Endothelial cell (in vitro differentiated cells): ENCODE results near the gene CNOT4. TPM values are rescaled to one million over a fixed set of nuclear protein-coding genes. Genes with fewer than 3 reads are reported as not detected.

ENCODE experiments used
- DNase-seq: peaks from one replicate; pipeline ENCODE4 v3.0.0; 2021; ENCODE audit warnings: low spot score
- H3K27ac Mint-ChIP-seq: one replicate; pipeline ENCODE4 v1.8.0; 2021; ENCODE audit warnings: mixed read lengths, inconsistent platforms; ENCODE audit not compliant: unreplicated experiment
- H3K27me3 Mint-ChIP-seq: one replicate; pipeline ENCODE4 v1.8.0; 2021; ENCODE audit warnings: mild to moderate bottlenecking, moderate library complexity, mixed read lengths, inconsistent platforms; ENCODE audit not compliant: unreplicated experiment
- H3K36me3 Mint-ChIP-seq: one replicate; pipeline ENCODE4 v1.8.0; 2021; ENCODE audit warnings: mild to moderate bottlenecking, low read depth, mixed read lengths, inconsistent platforms; ENCODE audit not compliant: unreplicated experiment
- H3K4me1 Mint-ChIP-seq: one replicate; pipeline ENCODE4 v1.8.0; 2021; ENCODE audit warnings: mild to moderate bottlenecking, mixed read lengths, inconsistent platforms; ENCODE audit not compliant: unreplicated experiment
- H3K4me3 Mint-ChIP-seq: one replicate; pipeline ENCODE4 v1.8.0; 2021; ENCODE audit warnings: mild to moderate bottlenecking, mixed read lengths, inconsistent platforms; ENCODE audit not compliant: unreplicated experiment
- H3K9me3 Mint-ChIP-seq: one replicate; pipeline ENCODE4 v1.8.0; 2021; ENCODE audit warnings: mixed read lengths, inconsistent platforms; ENCODE audit not compliant: unreplicated experiment
- total RNA-seq: library from RNA; stranded (reverse); fragmentation: NEBNext Ultra II Directional; extraction: Animal tissue kit (Norgen Biotek cat#: 25700); gene quantifications from one replicate; pipeline ENCODE4 v1.2.1, GENCODE V29; 2021; ENCODE audit not compliant: unreplicated experiment
- TF ChIP-seq, protein P1 (sequence below): fragments of 200-600 bp; sonication (generic); IDR thresholded peaks from one replicate; pipeline ENCODE4 v1.5.0; 2021; ENCODE audit warnings: antibody characterized with exemption; ENCODE audit not compliant: unreplicated experiment

Gene CNOT4
- total RNA-seq, 1 donor from 2014 or later, result 22.7 TPM

DNA sequence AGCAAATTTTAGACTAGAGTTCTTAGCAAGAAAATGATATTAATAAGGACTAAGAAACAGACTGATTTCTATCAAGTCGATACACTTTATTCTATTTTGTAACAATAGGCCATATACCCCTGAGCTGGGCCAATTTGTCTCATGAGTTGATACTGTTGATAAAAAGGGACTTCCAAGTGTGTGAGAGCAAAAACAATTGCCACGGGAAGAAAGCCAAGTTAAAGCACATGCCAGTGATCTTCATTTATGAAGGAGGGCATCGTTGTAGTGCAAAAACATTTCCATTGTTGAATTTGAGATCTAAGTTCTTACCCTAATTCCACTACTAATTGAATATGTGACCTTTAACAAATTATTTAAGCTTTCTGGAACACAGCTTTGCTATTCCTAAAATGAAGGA lies 119.9 kb downstream of the CNOT4 start:
- DNase-seq, result no peak
- no peak overlapping the region for H3K27ac Mint-ChIP-seq
- H3K4me1 Mint-ChIP-seq, result no peaks in the 10 kb centered on the region
- no peak overlapping the region for H3K4me3 Mint-ChIP-seq
- no peaks in the 10 kb centered on the region for H3K27me3 Mint-ChIP-seq
- peaks cover 5% of the 10 kb centered on the region for H3K36me3 Mint-ChIP-seq
- TF ChIP-seq, protein P1, sequence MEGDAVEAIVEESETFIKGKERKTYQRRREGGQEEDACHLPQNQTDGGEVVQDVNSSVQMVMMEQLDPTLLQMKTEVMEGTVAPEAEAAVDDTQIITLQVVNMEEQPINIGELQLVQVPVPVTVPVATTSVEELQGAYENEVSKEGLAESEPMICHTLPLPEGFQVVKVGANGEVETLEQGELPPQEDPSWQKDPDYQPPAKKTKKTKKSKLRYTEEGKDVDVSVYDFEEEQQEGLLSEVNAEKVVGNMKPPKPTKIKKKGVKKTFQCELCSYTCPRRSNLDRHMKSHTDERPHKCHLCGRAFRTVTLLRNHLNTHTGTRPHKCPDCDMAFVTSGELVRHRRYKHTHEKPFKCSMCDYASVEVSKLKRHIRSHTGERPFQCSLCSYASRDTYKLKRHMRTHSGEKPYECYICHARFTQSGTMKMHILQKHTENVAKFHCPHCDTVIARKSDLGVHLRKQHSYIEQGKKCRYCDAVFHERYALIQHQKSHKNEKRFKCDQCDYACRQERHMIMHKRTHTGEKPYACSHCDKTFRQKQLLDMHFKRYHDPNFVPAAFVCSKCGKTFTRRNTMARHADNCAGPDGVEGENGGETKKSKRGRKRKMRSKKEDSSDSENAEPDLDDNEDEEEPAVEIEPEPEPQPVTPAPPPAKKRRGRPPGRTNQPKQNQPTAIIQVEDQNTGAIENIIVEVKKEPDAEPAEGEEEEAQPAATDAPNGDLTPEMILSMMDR, result no peak
- H3K9me3 Mint-ChIP-seq, result no peaks in the 10 kb centered on the region

DNA sequence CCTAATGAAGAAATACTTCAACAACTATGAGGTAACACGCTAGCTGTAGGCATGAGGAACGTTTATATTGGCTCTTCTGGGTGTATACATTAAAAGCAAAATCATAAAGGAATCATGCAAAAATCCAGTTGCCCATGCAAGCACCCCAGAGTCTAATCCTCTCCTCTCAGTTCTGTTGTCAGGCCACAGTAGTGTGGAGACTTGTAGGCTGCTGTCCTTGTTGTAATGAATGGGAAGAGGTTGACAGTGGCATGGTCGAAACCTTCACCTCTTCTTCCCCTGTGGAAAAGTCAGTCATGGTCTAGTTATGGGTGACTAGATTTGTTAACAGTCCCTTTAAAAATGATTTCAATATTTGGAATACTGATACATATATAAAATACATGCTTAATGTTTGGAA lies 121.3 kb downstream of the CNOT4 start:
- Mint-ChIP-seq H3K9me3 (no peaks in the 10 kb centered on the region), H3K36me3 (peaks cover under 1% of the 10 kb centered on the region), H3K4me1 (no peaks in the 10 kb centered on the region), H3K4me3 (no peak overlapping the region), H3K27me3 (no peaks in the 10 kb centered on the region), H3K27ac (no peak overlapping the region)
- no peak for DNase-seq
- TF ChIP-seq, protein P1, result no peak

DNA sequence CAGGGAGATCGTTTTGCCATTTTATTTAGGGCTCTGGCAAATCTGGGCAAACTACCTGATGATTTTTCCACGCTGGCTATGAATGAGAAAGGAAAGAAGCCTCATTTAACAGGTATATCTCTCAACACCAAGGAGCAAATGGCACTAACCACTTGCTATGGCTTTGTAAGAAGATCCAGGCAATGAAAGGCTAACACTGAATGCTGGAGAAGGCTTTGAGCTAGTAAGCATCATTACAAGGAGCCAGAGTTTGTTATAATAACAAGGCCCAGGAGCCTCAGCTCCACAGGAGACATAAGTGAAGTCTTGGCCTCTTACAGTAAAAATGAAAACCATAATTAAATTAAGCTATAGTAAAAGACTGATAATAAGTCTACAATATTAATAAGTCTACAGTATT lies 123.1 kb downstream of the CNOT4 start:
- Mint-ChIP-seq H3K4me3 (no peak overlapping the region), H3K27ac (no peak overlapping the region), H3K9me3 (no peaks in the 10 kb centered on the region), H3K36me3 (no peaks in the 10 kb centered on the region), H3K27me3 (no peaks in the 10 kb centered on the region), H3K4me1 (peaks cover 4% of the 10 kb centered on the region)
- TF ChIP-seq, protein P1, result no peak
- DNase-seq, result no peak

DNA sequence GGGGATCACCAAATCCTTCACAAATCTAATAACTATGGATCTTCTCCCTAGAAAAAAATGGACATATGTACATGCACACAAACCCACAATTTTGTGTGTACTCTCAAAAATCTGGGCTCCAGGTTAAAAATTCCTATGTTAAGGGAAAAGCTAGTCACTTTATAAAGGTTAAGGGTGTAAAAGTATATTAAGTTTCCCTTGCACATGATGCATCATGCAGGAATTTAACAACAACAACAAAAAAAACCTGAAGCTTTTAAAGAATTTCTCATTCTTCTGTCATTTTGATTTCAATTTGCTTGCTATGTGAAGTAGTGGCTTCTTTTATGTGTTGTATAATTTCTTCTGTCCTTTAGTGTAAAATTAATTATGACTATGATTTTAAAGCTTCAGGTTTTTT lies 123.7 kb downstream of the CNOT4 start:
- H3K9me3 Mint-ChIP-seq, result no peaks in the 10 kb centered on the region
- peaks cover 6% of the 10 kb centered on the region for H3K4me1 Mint-ChIP-seq
- H3K27ac Mint-ChIP-seq, result no peak overlapping the region
- TF ChIP-seq, protein P1, result no peak
- no peaks in the 10 kb centered on the region for H3K27me3 Mint-ChIP-seq
- DNase-seq, result no peak
- H3K36me3 Mint-ChIP-seq, result no peaks in the 10 kb centered on the region
- no peak overlapping the region for H3K4me3 Mint-ChIP-seq

DNA sequence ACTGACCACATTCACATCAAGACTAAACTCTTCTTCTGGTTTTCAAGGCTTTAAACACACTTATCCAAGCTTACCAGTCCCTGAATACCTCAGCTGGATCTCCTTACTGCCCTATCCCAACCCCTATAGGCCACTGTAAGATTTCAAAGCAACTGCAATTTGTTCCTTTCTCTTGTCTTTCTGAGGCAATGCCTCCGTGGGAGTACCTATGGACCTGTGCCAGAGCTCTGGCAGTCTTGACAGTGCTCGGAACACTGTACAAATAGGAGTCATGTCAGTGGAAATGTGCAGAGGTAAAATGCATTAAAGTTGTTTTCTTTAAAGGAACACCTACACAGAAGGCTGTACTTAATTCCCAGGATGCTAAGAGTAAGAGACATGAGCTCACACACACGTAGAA lies 124.7 kb downstream of the CNOT4 start:
- Mint-ChIP-seq H3K27ac (no peak overlapping the region), H3K36me3 (no peaks in the 10 kb centered on the region), H3K4me1 (peaks cover 6% of the 10 kb centered on the region), H3K4me3 (no peak overlapping the region), H3K27me3 (no peaks in the 10 kb centered on the region), H3K9me3 (no peaks in the 10 kb centered on the region)
- TF ChIP-seq, protein P1, result no peak
- no peak for DNase-seq
